Neural cell (in vitro differentiated cells): ENCODE data around the gene MAGEA2B.
"Not testable (repeated sequence)": the region's sequence is repeated elsewhere in the genome, so short reads cannot be mapped to it uniquely, and the experiment has no call there.

Experiments
- EP300 ChIP-seq: fragments of 450-650 bp; conservative IDR thresholded peaks from 2 replicates; pipeline ENCODE4 v1.6.1; 2014; ENCODE audit warnings: antibody characterized with exemption, mild to moderate bottlenecking, moderate library complexity; ENCODE audit not compliant: poor library complexity, severe bottlenecking
- EZH2 ChIP-seq: fragments of 200-600, 300-800 bp; shearing (Covaris generic), sonication (generic); IDR thresholded peaks from 2 replicates; pipeline ENCODE4 v1.6.1; 2014; ENCODE audit warnings: antibody characterized with exemption, low read length, borderline replicate concordance, mild to moderate bottlenecking; ENCODE audit not compliant: insufficient read depth, poor library complexity, severe bottlenecking
- MXI1 ChIP-seq: fragments of 450-650 bp; conservative IDR thresholded peaks from 2 replicates; pipeline ENCODE4 v1.6.1; 2014; ENCODE audit warnings: antibody characterized with exemption, mild to moderate bottlenecking; ENCODE audit not compliant: poor library complexity, severe bottlenecking
- POLR2AphosphoS5 ChIP-seq: IDR thresholded peaks from 2 replicates; pipeline ENCODE4 v1.6.1; 2012
- RAD21 ChIP-seq: fragments of 450-650 bp; conservative IDR thresholded peaks from 2 replicates; pipeline ENCODE4 v1.6.1; 2014; ENCODE audit warnings: antibody characterized with exemption, mild to moderate bottlenecking, moderate library complexity
- TAF1 ChIP-seq: IDR thresholded peaks from 2 replicates; pipeline ENCODE4 v1.6.1; 2012; ENCODE audit warnings: low read depth
- TF ChIP-seq, protein P1 (sequence below): fragments of 450-650 bp; IDR thresholded peaks from 2 replicates; pipeline ENCODE4 v1.5.1; 2014; ENCODE audit warnings: antibody characterized with exemption, mild to moderate bottlenecking, moderate library complexity; ENCODE audit not compliant: poor library complexity, severe bottlenecking
- TF ChIP-seq, protein P2 (sequence below): IDR thresholded peaks from 2 replicates; pipeline ENCODE4 v1.6.1; 2012; ENCODE audit warnings: borderline replicate concordance

DNA sequence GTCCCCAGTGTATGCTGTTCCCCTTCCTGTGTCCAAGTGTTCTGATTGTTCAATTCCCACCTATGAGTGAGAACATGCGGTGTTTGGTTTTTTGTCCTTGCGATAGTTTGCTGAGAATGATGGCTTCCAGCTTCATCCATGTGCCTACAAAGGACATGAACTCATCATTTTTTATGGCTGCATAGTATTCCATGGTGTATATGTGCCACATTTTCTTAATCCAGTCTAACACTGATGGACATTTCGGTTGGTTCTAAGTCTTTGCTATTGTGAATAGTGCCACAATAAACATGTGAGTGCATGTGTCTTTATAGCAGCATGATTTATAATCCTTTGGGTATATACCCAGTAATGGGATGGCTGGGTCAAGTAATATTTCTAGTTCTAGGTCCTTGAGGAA is 39.8 kb upstream of the MAGEA2B start:
- TF ChIP-seq, protein P1, sequence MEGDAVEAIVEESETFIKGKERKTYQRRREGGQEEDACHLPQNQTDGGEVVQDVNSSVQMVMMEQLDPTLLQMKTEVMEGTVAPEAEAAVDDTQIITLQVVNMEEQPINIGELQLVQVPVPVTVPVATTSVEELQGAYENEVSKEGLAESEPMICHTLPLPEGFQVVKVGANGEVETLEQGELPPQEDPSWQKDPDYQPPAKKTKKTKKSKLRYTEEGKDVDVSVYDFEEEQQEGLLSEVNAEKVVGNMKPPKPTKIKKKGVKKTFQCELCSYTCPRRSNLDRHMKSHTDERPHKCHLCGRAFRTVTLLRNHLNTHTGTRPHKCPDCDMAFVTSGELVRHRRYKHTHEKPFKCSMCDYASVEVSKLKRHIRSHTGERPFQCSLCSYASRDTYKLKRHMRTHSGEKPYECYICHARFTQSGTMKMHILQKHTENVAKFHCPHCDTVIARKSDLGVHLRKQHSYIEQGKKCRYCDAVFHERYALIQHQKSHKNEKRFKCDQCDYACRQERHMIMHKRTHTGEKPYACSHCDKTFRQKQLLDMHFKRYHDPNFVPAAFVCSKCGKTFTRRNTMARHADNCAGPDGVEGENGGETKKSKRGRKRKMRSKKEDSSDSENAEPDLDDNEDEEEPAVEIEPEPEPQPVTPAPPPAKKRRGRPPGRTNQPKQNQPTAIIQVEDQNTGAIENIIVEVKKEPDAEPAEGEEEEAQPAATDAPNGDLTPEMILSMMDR = not testable (repeated sequence)
- TF ChIP-seq EP300, TAF1, RAD21, POLR2AphosphoS5, EZH2, MXI1: not testable (repeated sequence)
- TF ChIP-seq, protein P2, sequence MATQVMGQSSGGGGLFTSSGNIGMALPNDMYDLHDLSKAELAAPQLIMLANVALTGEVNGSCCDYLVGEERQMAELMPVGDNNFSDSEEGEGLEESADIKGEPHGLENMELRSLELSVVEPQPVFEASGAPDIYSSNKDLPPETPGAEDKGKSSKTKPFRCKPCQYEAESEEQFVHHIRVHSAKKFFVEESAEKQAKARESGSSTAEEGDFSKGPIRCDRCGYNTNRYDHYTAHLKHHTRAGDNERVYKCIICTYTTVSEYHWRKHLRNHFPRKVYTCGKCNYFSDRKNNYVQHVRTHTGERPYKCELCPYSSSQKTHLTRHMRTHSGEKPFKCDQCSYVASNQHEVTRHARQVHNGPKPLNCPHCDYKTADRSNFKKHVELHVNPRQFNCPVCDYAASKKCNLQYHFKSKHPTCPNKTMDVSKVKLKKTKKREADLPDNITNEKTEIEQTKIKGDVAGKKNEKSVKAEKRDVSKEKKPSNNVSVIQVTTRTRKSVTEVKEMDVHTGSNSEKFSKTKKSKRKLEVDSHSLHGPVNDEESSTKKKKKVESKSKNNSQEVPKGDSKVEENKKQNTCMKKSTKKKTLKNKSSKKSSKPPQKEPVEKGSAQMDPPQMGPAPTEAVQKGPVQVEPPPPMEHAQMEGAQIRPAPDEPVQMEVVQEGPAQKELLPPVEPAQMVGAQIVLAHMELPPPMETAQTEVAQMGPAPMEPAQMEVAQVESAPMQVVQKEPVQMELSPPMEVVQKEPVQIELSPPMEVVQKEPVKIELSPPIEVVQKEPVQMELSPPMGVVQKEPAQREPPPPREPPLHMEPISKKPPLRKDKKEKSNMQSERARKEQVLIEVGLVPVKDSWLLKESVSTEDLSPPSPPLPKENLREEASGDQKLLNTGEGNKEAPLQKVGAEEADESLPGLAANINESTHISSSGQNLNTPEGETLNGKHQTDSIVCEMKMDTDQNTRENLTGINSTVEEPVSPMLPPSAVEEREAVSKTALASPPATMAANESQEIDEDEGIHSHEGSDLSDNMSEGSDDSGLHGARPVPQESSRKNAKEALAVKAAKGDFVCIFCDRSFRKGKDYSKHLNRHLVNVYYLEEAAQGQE = not testable (repeated sequence)
